ENCODE results near the gene PPM1L.

Gene PPM1L

GRCh38 chr3:160722331-160722730 lies 33.7 kb upstream of the PPM1L start:
- H3K27ac ChIP-seq: no peak overlapping the region
- POLR2A ChIA-PET (ENCODE audit: low non-redundant PET): no interaction called here
- TF ChIP-seq CTCF (conservative IDR thresholded peaks at IDR 0.05; ENCODE audit: low read depth): no peak
- CTCF ChIA-PET: no interaction called here
- no peak for DNase-seq (ENCODE audit: low spot score)

- CTCF ChIA-PET: no interaction called here
- POLR2A ChIA-PET (ENCODE audit: low non-redundant PET): no interaction called here
- DNase-seq (ENCODE audit: low spot score): no peak
- H3K27ac ChIP-seq: no peak overlapping the region
- no peak for TF ChIP-seq CTCF (conservative IDR thresholded peaks at IDR 0.05; ENCODE audit: low read depth)
Observed at GRCh38 chr3:160725338-160725737, 30.7 kb upstream of the PPM1L start.

GRCh38 chr3:160735826-160736225 lies 20.2 kb upstream of the PPM1L start:
- no peak for TF ChIP-seq CTCF (conservative IDR thresholded peaks at IDR 0.05; ENCODE audit: low read depth)
- DNase-seq (ENCODE audit: low spot score): no peak
- CTCF ChIA-PET: interaction anchor here (0.6 kb wide), 1 partner anchor 273 kb away, joined by 3 read pairs; no protein-coding TSS in a partner anchor
- H3K27ac ChIP-seq: no peak overlapping the region
- POLR2A ChIA-PET (ENCODE audit: low non-redundant PET): no interaction called here

DNA sequence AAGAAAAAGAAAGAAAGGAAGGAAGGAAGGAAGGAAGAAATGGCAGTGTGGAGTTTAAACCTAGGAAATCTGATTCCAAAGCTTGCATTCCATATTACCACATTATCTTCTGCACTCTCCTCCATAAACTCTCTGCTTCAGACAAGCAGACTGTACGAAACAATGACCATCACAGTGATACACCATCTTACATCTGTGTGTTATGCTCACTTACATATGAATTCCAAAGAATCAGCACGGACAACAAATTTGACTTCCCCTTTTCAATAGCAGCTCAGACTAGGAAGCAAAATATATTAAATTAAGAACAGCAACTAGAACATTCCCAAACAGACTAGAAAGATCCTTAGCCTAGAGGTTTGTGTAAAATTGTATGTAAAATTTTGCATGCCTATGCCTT lies 18.0 kb upstream of the PPM1L start:
- POLR2A ChIA-PET (ENCODE audit: low non-redundant PET): no interaction called here
- no peak overlapping the region for H3K27ac ChIP-seq
- TF ChIP-seq CTCF (conservative IDR thresholded peaks at IDR 0.05; ENCODE audit: low read depth): no peak
- no peak for DNase-seq (ENCODE audit: low spot score)
- CTCF ChIA-PET: no interaction called here

GRCh38 chr3:160739079-160739478 lies 17.0 kb upstream of the PPM1L start:
- POLR2A ChIA-PET (ENCODE audit: low non-redundant PET): no interaction called here
- CTCF ChIA-PET: no interaction called here
- DNase-seq (ENCODE audit: low spot score): no peak
- H3K27ac ChIP-seq: no peak overlapping the region
- no peak for TF ChIP-seq CTCF (conservative IDR thresholded peaks at IDR 0.05; ENCODE audit: low read depth)

DNA sequence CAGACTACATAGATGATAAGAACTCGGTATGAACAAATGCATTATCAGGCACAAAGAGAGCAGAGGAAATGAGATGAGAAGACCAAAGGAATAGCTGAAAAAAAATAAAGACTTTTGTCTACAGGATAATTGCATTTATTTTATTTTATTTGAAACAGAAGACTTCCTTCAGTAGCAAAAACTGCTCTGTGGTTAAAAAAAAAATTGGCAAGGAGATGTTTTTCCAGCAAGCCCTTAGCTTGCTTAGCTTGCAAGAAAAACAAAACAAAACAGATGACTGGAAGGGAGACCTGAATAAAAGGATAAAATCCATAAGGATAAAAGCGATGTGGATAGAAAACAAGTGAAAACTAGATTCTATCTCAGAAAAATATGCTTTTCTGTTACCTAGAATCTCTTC lies 9.1 kb upstream of the PPM1L start:
- DNase-seq (ENCODE audit: low spot score): no peak
- POLR2A ChIA-PET (ENCODE audit: low non-redundant PET): no interaction called here
- no peak for TF ChIP-seq CTCF (conservative IDR thresholded peaks at IDR 0.05; ENCODE audit: low read depth)
- H3K27ac ChIP-seq: no peak overlapping the region
- CTCF ChIA-PET: no interaction called here

DNA sequence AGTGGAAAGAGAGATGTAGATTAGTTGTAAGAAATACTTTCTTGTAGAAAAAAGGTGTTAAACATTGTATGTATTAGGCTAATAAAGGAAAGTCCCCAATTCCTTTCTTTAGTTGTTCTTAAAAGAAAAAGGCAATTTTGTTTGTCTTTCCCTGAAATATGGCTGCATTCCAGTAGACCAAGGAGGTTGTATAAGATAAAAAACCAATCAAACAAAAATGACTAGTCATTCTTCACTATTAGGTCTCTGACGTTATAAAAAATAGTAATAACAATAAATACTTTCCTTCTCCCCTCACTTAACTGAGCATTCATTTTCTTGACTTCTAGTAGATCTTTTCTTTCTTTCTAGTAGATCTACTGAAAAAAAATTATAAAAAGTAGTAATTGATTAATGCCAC lies 8.6 kb upstream of the PPM1L start:
- TF ChIP-seq CTCF (conservative IDR thresholded peaks at IDR 0.05; ENCODE audit: low read depth): no peak
- POLR2A ChIA-PET (ENCODE audit: low non-redundant PET): no interaction called here
- no peak overlapping the region for H3K27ac ChIP-seq
- CTCF ChIA-PET: no interaction called here
- DNase-seq (ENCODE audit: low spot score): no peak

Measured in RWPE1 (cell line).